CD4-positive, alpha-beta T cell treated with Interleukin-1 beta for 1 hour (primary cell): ENCODE measurements around the gene DHX8.

Experiments
- DNase-seq, 2 donors: peaks; one replicate each; pipeline ENCODE4 v3.0.0-alpha.2; 2020 to 2022

The DHX8 gene

DNA sequence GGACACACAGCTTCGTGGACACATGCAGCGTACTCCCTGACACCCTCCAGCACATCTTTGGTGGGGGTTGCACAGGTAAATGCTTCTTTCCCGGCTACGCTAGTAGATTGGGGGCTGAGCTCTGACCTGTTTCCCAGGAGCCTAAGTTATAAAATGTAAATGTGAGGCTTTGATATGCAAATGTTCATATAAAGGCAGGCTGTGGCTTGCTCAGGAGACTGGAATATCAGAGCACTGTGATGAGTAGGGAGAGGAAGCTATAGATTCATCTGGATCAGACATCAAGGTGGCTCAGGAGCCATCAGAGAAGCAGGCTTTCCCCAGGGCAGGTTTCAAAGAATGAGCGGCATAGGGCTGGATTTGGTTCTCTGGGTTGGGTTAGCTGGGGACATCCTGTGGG is 65.7 kb downstream of the DHX8 start:
- DNase-seq = no peak

- no peak for DNase-seq
Observed at GRCh38 chr17:43550754-43551153, 67.0 kb downstream of the DHX8 start.

DNA sequence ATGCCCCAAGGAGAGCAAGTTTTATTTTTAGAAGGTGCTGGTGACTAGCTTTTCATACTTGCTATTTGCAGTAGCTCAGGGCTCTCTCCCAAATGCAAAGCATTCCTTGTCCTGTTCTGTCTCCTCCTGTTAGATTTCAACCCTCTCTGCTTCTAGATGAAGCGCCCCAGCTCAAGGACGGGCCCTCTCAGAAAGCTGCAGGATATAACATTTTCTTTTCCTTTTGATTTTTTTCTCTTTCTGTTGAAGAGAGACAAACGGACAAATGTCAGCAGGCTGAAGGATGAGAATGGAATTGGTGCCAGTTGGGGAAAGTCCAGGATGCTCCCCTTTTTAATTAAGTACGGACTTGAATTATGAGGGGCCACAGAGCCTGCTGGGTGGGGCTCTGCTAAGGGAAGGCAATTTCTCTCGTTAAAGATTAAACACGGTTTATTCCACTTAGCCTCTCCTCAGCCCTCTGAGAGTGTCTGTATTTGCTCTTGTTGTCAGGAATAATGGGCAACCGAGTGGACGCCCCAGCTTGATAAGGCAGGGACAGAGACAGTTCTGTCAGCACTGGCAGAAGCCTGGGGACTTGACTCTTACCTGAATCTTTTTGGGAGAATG is 68.6 kb downstream of the DHX8 start:
- no peak for DNase-seq

GRCh38 chr17:43553573-43553972 is 69.8 kb downstream of the DHX8 start:
- DNase-seq = no peak

GRCh38 chr17:43554857-43555256 is 71.1 kb downstream of the DHX8 start:
- no peak for DNase-seq

GRCh38 chr17:43556292-43556691 is 72.5 kb downstream of the DHX8 start:
- DNase-seq = peak; percentile 18 to 64

- DNase-seq = no peak
Observed at GRCh38 chr17:43558805-43559160, 75.0 kb downstream of the DHX8 start.

- DNase-seq = no peak
Observed at GRCh38 chr17:43559161-43559816, 75.5 kb downstream of the DHX8 start.

GRCh38 chr17:43560461-43561427 is 77.0 kb downstream of the DHX8 start:
- DNase-seq = no peak

GRCh38 chr17:43562679-43563599 is 79.2 kb downstream of the DHX8 start:
- no peak for DNase-seq

- DNase-seq = no peak
Observed at GRCh38 chr17:43563600-43564594, 80.1 kb downstream of the DHX8 start.

DNA sequence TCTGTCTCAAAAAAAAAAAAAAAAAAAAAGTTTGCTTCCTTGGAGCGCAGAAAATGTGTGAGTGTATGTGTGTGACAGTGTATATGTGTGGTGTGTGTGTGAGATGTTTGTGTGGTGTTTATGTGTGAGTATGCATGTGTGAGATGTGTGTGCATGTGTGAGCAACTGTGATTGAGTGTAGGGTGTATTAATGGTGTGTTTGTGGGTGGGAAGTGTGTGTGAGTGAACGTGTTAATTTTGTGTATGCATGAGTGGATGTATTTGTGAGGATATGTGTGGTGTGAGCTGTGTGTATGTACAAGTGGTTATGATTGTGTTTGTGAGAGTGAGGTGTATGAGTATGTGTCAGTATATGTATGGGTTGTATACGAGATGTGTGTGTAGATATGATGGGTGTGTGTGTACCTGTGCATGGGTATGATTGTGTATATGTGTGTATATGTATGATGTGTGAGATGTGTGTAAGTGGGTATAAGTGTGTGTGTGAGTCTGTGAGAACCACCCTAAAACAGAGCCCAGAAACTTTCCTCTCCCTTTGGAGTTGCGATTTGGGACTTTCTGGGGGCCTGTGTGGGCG is 84.8 kb downstream of the DHX8 start:
- DNase-seq = no peak

DNA sequence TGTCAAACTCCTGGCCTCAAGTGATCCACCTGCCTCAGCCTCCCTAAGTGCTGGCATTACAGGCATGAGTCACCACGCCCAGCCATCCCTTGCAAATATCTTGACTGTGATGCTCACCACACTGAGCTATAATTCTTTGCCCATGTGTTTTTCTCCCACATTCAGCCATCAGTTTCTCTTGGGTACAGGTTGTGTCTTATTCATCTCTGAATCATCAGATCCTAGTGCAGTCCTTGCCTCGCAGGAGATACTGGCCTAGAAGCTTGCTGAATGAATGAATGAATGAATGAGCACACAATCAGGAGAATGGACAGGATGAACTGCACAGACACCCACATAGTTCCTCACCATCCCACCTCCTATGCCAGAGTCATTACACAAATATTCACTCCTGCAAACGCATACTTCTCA is 86.7 kb downstream of the DHX8 start:
- no peak for DNase-seq

DNA sequence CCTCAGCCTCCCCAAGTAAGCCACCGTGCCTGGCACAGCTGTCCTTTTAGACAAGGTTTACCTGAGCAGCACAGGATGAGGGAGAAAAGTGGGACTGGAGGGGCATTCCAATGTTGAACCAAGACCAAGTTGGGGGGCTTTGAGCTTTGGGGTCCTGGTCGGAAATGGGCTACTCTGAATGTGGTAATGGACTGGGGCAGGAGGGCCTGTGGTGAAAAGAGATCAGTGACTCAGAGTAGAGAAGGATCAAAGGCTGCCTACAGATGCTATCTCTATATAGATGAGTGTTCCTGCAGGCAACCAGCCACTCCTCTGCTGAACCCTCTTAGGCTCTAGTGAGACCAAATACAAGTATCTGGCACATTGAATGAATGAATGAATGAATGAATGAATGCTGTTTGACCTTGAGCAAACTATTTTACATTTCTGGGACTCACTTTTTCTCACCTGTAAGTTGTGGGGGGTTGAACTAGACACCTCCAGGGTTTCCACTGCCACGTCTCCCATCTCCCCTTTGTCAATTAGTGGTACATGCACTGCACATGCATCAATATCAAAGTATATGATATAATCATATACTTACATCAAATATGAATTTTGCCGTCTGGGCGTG is 88.7 kb downstream of the DHX8 start:
- DNase-seq = no peak

- no peak for DNase-seq
Observed at GRCh38 chr17:43573579-43574321, 90.0 kb downstream of the DHX8 start.

- no peak for DNase-seq
Observed at GRCh38 chr17:43574348-43574747, 90.6 kb downstream of the DHX8 start.

GRCh38 chr17:43574896-43575525 is 91.2 kb downstream of the DHX8 start:
- DNase-seq = no peak
